Measurements from ENCODE around the gene CDH13. TPM values are rescaled to one million over a fixed set of nuclear protein-coding genes. Genes with fewer than 3 reads are reported as not detected.
A peak's percentile ranks its signal among the peaks of the same experiment; 100 is the strongest.

The CDH13 gene
- total and polyA plus RNA-seq, 2 donors (not counting 3 experiments of a cell fraction or from before 2014, with no cell fraction given), result 96.6 to 124 TPM

DNA sequence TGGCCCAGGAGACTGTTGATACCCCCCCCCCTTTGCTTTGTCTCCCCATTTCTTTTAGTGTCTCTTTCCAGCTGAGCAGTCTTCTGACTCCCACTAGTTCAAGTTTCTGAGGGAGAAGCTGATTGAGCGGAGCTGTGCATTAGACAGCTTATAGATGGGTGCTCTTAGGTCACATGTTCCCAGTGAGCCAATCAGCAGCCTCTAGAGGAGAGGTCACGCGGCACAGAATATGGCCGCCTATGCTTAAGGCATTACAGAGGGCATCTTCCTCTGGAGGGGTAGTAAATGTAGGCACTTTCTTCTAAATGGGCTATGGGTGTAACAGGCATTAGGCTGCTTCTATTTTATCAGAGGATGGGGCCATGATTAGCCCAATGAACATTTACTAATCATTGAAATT lies 131.6 kb downstream of the CDH13 start:
- FAIRE-seq, result no peak
- Histone ChIP-seq H3K4me2 (ENCODE audit: insufficient read depth, low read length) (no peak overlapping the region), H3K79me2 (ENCODE audit: control insufficient read depth, insufficient read depth, low read length) (no peaks in the 10 kb centered on the region), H3K27me3 (ENCODE audit: control insufficient read depth in 2 of 2, insufficient read depth in 2 of 2, low read length in 2 of 2) (no peaks in the 10 kb centered on the region), H4K20me1 (replicated peaks; ENCODE audit: control insufficient read depth, extremely low read depth, insufficient read depth, low read length) (no peaks in the 10 kb centered on the region), H3K4me1 (ENCODE audit: control insufficient read depth, extremely low read depth, insufficient read depth, low read length) (peaks cover 68% of the 10 kb centered on the region), H2AFZ (ENCODE audit: low read depth, low read length) (no peak overlapping the region), H3K36me3 (ENCODE audit: control insufficient read depth in 2 of 2, extremely low read depth in 1 of 2, insufficient read depth in 2 of 2, low read length in 2 of 2) (no peaks in the 10 kb centered on the region), H3K27ac (ENCODE audit: insufficient read depth, low read depth, low read length) (no peak overlapping the region), H3K9me3 (replicated peaks; ENCODE audit: control insufficient read depth, insufficient read depth, low read length) (no peaks in the 10 kb centered on the region), H3K4me3 (replicated peaks in 1 of 3; ENCODE audit: insufficient read depth in 1 of 3, low read depth in 1 of 3, low read length in 3 of 3) (no peak overlapping the region), H3K9me1 (replicated peaks; ENCODE audit: control insufficient read depth, extremely low read depth, insufficient read depth, low read length) (no peaks in the 10 kb centered on the region), H3K9ac (replicated peaks; ENCODE audit: extremely low read depth, insufficient read depth, low read length) (no peak overlapping the region)
- TF ChIP-seq, protein P1, sequence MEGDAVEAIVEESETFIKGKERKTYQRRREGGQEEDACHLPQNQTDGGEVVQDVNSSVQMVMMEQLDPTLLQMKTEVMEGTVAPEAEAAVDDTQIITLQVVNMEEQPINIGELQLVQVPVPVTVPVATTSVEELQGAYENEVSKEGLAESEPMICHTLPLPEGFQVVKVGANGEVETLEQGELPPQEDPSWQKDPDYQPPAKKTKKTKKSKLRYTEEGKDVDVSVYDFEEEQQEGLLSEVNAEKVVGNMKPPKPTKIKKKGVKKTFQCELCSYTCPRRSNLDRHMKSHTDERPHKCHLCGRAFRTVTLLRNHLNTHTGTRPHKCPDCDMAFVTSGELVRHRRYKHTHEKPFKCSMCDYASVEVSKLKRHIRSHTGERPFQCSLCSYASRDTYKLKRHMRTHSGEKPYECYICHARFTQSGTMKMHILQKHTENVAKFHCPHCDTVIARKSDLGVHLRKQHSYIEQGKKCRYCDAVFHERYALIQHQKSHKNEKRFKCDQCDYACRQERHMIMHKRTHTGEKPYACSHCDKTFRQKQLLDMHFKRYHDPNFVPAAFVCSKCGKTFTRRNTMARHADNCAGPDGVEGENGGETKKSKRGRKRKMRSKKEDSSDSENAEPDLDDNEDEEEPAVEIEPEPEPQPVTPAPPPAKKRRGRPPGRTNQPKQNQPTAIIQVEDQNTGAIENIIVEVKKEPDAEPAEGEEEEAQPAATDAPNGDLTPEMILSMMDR (IDR thresholded peaks at IDR 0.05; ENCODE audit: extremely low read depth in 1 of 2, insufficient read depth in 1 of 2, low read depth in 1 of 2, low read length in 2 of 2), result no peak
- TF ChIP-seq FOS (IDR thresholded peaks at IDR 0.05; ENCODE audit: borderline replicate concordance, insufficient read depth, low read length) (no peak), JUN (IDR thresholded peaks at IDR 0.05; ENCODE audit: borderline replicate concordance, insufficient read depth, insufficient read length, low read depth) (no peak)
- POLR2A ChIA-PET, result interaction anchor here (0.7 kb wide), 1 partner anchor 332 kb away, joined by 3 read pairs; no protein-coding TSS in a partner anchor
- no peak for DNase-seq (ENCODE audit: low read depth, low spot score)
- CTCF ChIA-PET, result no interaction called here
- no TSS peak for BruUV-seq (replicated peaks)
- dilution Hi-C loops (cut with MboI; ENCODE audit: extremely low pct_ligation_motif_present, low sequenced_read_pairs) (no loop called here), intact Hi-C loops (cut with micrococcal nuclease) (no loop called here)

- H3K4me2 ChIP-seq (ENCODE audit: insufficient read depth, low read length), result no peak overlapping the region
- H3K4me3 ChIP-seq (replicated peaks in 1 of 3; ENCODE audit: insufficient read depth in 1 of 3, low read depth in 1 of 3, low read length in 3 of 3), result no peak overlapping the region
- no peak for DNase-seq (ENCODE audit: low read depth, low spot score)
- dilution Hi-C loops (cut with MboI; ENCODE audit: extremely low pct_ligation_motif_present, low sequenced_read_pairs), result no loop called here
- H3K36me3 ChIP-seq (ENCODE audit: control insufficient read depth in 2 of 2, extremely low read depth in 1 of 2, insufficient read depth in 2 of 2, low read length in 2 of 2), result no peaks in the 10 kb centered on the region
- TF ChIP-seq POLR2AphosphoS5 (IDR thresholded peaks at IDR 0.05; ENCODE audit: insufficient read depth, low read depth, low read length) (no peak), JUN (IDR thresholded peaks at IDR 0.05; ENCODE audit: borderline replicate concordance, insufficient read depth, insufficient read length, low read depth) (no peak), FOS (IDR thresholded peaks at IDR 0.05; ENCODE audit: borderline replicate concordance, insufficient read depth, low read length) (peak; percentile 17), GATA2 (IDR thresholded peaks at IDR 0.05; ENCODE audit: insufficient read depth, insufficient read length, low read depth, low read length) (no peak), EZH2 (IDR thresholded peaks at IDR 0.05; ENCODE audit: borderline replicate concordance, low read depth, low read length, severe bottlenecking) (no peak), MYC (IDR thresholded peaks at IDR 0.05; ENCODE audit: low read depth, low read length) (no peak)
- TF ChIP-seq, protein P2, sequence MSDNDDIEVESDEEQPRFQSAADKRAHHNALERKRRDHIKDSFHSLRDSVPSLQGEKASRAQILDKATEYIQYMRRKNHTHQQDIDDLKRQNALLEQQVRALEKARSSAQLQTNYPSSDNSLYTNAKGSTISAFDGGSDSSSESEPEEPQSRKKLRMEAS (IDR thresholded peaks at IDR 0.05; ENCODE audit: insufficient read depth, insufficient read length), result no peak
- TF ChIP-seq, protein P1 (IDR thresholded peaks at IDR 0.05; ENCODE audit: extremely low read depth in 1 of 2, insufficient read depth in 1 of 2, low read depth in 1 of 2, low read length in 2 of 2), result no peak
- no TSS peak for BruUV-seq (replicated peaks)
- no peaks in the 10 kb centered on the region for H3K9me1 ChIP-seq (replicated peaks; ENCODE audit: control insufficient read depth, extremely low read depth, insufficient read depth, low read length)
- H3K4me1 ChIP-seq (ENCODE audit: control insufficient read depth, extremely low read depth, insufficient read depth, low read length), result peaks cover 68% of the 10 kb centered on the region
- ChIA-PET POLR2A (interaction anchor here (0.7 kb wide), 1 partner anchor 333 kb away, joined by 3 read pairs; no protein-coding TSS in a partner anchor), CTCF (no interaction called here)
- no peak overlapping the region for H2AFZ ChIP-seq (ENCODE audit: low read depth, low read length)
- H3K9ac ChIP-seq (replicated peaks; ENCODE audit: extremely low read depth, insufficient read depth, low read length), result no peak overlapping the region
- no peaks in the 10 kb centered on the region for H3K79me2 ChIP-seq (ENCODE audit: control insufficient read depth, insufficient read depth, low read length)
- intact Hi-C loops (cut with micrococcal nuclease), result no loop called here
- no peaks in the 10 kb centered on the region for H4K20me1 ChIP-seq (replicated peaks; ENCODE audit: control insufficient read depth, extremely low read depth, insufficient read depth, low read length)
- H3K27ac ChIP-seq (ENCODE audit: insufficient read depth, low read depth, low read length), result no peak overlapping the region
- H3K9me3 ChIP-seq (replicated peaks; ENCODE audit: control insufficient read depth, insufficient read depth, low read length), result no peaks in the 10 kb centered on the region
- FAIRE-seq, result no peak
- no peaks in the 10 kb centered on the region for H3K27me3 ChIP-seq (ENCODE audit: control insufficient read depth in 2 of 2, insufficient read depth in 2 of 2, low read length in 2 of 2)
Observed at GRCh38 chr16:82758904-82759303, 132.1 kb downstream of the CDH13 start.

Data from endothelial cell of umbilical vein (primary cell).